Mesendoderm (in vitro differentiated cells): Measurements from ENCODE around the gene KCNJ10.

Experiments used
- DNase-seq: peaks from one replicate; pipeline ENCODE4 v3.0.0; 2013
- H2AK5ac ChIP-seq: 2 replicates; pipeline ENCODE4 v1.6.1; 2013; ENCODE audit warnings: low read length, inconsistent platforms
- H2BK120ac ChIP-seq: 2 replicates; pipeline ENCODE4 v1.6.1; 2013; ENCODE audit warnings: low read depth, mild to moderate bottlenecking, low read length, moderate library complexity, mixed read lengths
- H2BK15ac ChIP-seq: replicated peaks from 2 replicates; pipeline ENCODE4 v1.6.1; 2013; ENCODE audit warnings: low read depth, mild to moderate bottlenecking, moderate library complexity
- H2BK5ac ChIP-seq: 2 replicates; pipeline ENCODE4 v1.6.1; 2013; ENCODE audit warnings: low read length, inconsistent platforms
- H3K18ac ChIP-seq: 2 replicates; pipeline ENCODE4 v1.6.1; 2013; ENCODE audit warnings: mild to moderate bottlenecking, low read length, mixed read lengths
- H3K23ac ChIP-seq: one replicate; pipeline ENCODE4 v1.6.1; 2013; ENCODE audit warnings: low read length
- H3K27ac ChIP-seq: 2 replicates; pipeline ENCODE4 v1.5.1; 2013; ENCODE audit warnings: low read depth, mild to moderate bottlenecking, inconsistent platforms, low read length, moderate library complexity
- H3K27me3 ChIP-seq: 2 replicates; pipeline ENCODE4 v1.6.1; 2013; ENCODE audit warnings: low read length, control low read depth, mild to moderate bottlenecking, inconsistent platforms; ENCODE audit not compliant: insufficient read depth, poor library complexity
- H3K36me3 ChIP-seq: 2 replicates; pipeline ENCODE4 v1.6.1; 2013; ENCODE audit warnings: low read length, inconsistent platforms; ENCODE audit not compliant: control insufficient read depth, insufficient read depth
- H3K4ac ChIP-seq: one replicate; pipeline ENCODE4 v1.6.1; 2013; ENCODE audit warnings: low read depth, mild to moderate bottlenecking, low read length, moderate library complexity
- H3K4me1 ChIP-seq: 2 replicates; pipeline ENCODE4 v1.6.1; 2013; ENCODE audit warnings: low read depth, low read length, inconsistent platforms; ENCODE audit not compliant: control insufficient read depth
- H3K4me2 ChIP-seq: 2 replicates; pipeline ENCODE4 v1.6.1; 2013; ENCODE audit warnings: low read length
- H3K4me3 ChIP-seq: 2 replicates; pipeline ENCODE4 v1.5.1; 2013; ENCODE audit warnings: mild to moderate bottlenecking, low read length
- H3K56ac ChIP-seq: one replicate; pipeline ENCODE4 v1.6.1; 2013; ENCODE audit warnings: low read length
- H3K79me1 ChIP-seq: 2 replicates; pipeline ENCODE4 v1.6.1; 2013; ENCODE audit warnings: low read length, inconsistent platforms
- H3K79me2 ChIP-seq: 2 replicates; pipeline ENCODE4 v1.6.1; 2013; ENCODE audit warnings: mild to moderate bottlenecking, low read length; ENCODE audit not compliant: control insufficient read depth, insufficient read depth
- H3K9ac ChIP-seq: 2 replicates; pipeline ENCODE4 v1.6.1; 2013; ENCODE audit warnings: low read length, inconsistent platforms
- H4K5ac ChIP-seq: one replicate; pipeline ENCODE4 v1.6.1; 2013; ENCODE audit warnings: low read length
- H4K8ac ChIP-seq: one replicate; pipeline ENCODE4 v1.6.1; 2013; ENCODE audit warnings: low read depth, mild to moderate bottlenecking, control low read depth, low read length, moderate library complexity
- WGBS: extraction: QIAGEN DNeasy Blood & Tissue Kit; methylation state at CpG from one replicate; pipeline ENCODE4 v1.1.7; 2013; ENCODE audit warnings: low lambda C conversion rate, missing lambda C conversion rate; ENCODE audit not compliant: insufficient coverage; ENCODE audit errors: extremely low coverage; 5-methylcytosine and 5-hydroxymethylcytosine counted together

KCNJ10 gene

GRCh38 chr1:159970932-159971342 is 99.0 kb downstream of the KCNJ10 start:
- no peak overlapping the region for H4K8ac ChIP-seq
- no peak overlapping the region for H3K23ac ChIP-seq
- H3K4me2 ChIP-seq: no peak overlapping the region
- no peak overlapping the region for H2BK120ac ChIP-seq
- H2BK15ac ChIP-seq: no peak overlapping the region
- no peak for DNase-seq
- H3K79me2 ChIP-seq: no peaks in the 10 kb centered on the region
- H3K9ac ChIP-seq: no peak overlapping the region
- H3K4me3 ChIP-seq: no peak overlapping the region
- no CpG with 5 or more reads among the region's 9 CpGs for whole genome bisulfite sequencing
- H3K27me3 ChIP-seq: no peaks in the 10 kb centered on the region
- no peaks in the 10 kb centered on the region for H3K36me3 ChIP-seq
- no peak overlapping the region for H2BK5ac ChIP-seq
- no peak overlapping the region for H3K56ac ChIP-seq
- no peak overlapping the region for H4K5ac ChIP-seq
- no peak overlapping the region for H3K27ac ChIP-seq
- no peak overlapping the region for H2AK5ac ChIP-seq
- H3K79me1 ChIP-seq: no peaks in the 10 kb centered on the region
- no peaks in the 10 kb centered on the region for H3K4me1 ChIP-seq
- H3K18ac ChIP-seq: no peak overlapping the region
- no peak overlapping the region for H3K4ac ChIP-seq

GRCh38 chr1:159968901-159969300 is 101.1 kb downstream of the KCNJ10 start:
- H2BK120ac ChIP-seq: no peak overlapping the region

GRCh38 chr1:159965263-159965662 is 104.7 kb downstream of the KCNJ10 start:
- Histone ChIP-seq H3K79me2 (no peaks in the 10 kb centered on the region), H3K4me3 (no peak overlapping the region), H3K23ac (no peak overlapping the region), H4K8ac (no peak overlapping the region), H3K4me1 (no peaks in the 10 kb centered on the region), H2BK15ac (no peak overlapping the region), H2AK5ac (no peak overlapping the region), H4K5ac (no peak overlapping the region), H3K36me3 (no peaks in the 10 kb centered on the region), H3K18ac (no peak overlapping the region), H2BK120ac (no peak overlapping the region), H2BK5ac (no peak overlapping the region), H3K9ac (no peak overlapping the region), H3K27me3 (no peaks in the 10 kb centered on the region), H3K56ac (no peak overlapping the region), H3K4me2 (no peak overlapping the region), H3K4ac (no peak overlapping the region), H3K27ac (no peak overlapping the region), H3K79me1 (no peaks in the 10 kb centered on the region)
- no CpG with 5 or more reads among the region's 2 CpGs for WGBS
- no peak for DNase-seq

More at GRCh38 chr1:159968901-159969300, 101.1 kb downstream of the KCNJ10 start:
- Histone ChIP-seq H3K27me3 (no peaks in the 10 kb centered on the region), H3K4me2 (no peak overlapping the region), H3K79me1 (no peaks in the 10 kb centered on the region), H3K4me1 (no peaks in the 10 kb centered on the region), H3K23ac (no peak overlapping the region), H4K8ac (no peak overlapping the region), H2BK5ac (no peak overlapping the region), H3K4me3 (no peak overlapping the region), H3K4ac (no peak overlapping the region), H3K27ac (no peak overlapping the region), H3K56ac (no peak overlapping the region), H3K79me2 (no peaks in the 10 kb centered on the region), H4K5ac (no peak overlapping the region), H3K9ac (no peak overlapping the region), H3K36me3 (no peaks in the 10 kb centered on the region), H2AK5ac (no peak overlapping the region), H3K18ac (no peak overlapping the region), H2BK15ac (no peak overlapping the region)
- no CpG with 5 or more reads among the region's 3 CpGs for WGBS
- no peak for DNase-seq

- no peak overlapping the region for H3K27ac ChIP-seq
- no peak overlapping the region for H3K4ac ChIP-seq
- no peak overlapping the region for H4K5ac ChIP-seq
- no peak overlapping the region for H4K8ac ChIP-seq
- H3K18ac ChIP-seq: no peak overlapping the region
- H3K4me2 ChIP-seq: no peak overlapping the region
- no peaks in the 10 kb centered on the region for H3K79me2 ChIP-seq
- H2BK5ac ChIP-seq: no peak overlapping the region
- no peaks in the 10 kb centered on the region for H3K27me3 ChIP-seq
- no peaks in the 10 kb centered on the region for H3K36me3 ChIP-seq
- no peak overlapping the region for H3K23ac ChIP-seq
- H3K79me1 ChIP-seq: no peaks in the 10 kb centered on the region
- H2BK15ac ChIP-seq: no peak overlapping the region
- no CpG with 5 or more reads among the region's 3 CpGs for whole genome bisulfite sequencing
- no peak for DNase-seq
- H2BK120ac ChIP-seq: no peak overlapping the region
- no peak overlapping the region for H2AK5ac ChIP-seq
- peaks cover 2% of the 10 kb centered on the region for H3K4me1 ChIP-seq
- no peak overlapping the region for H3K56ac ChIP-seq
- H3K4me3 ChIP-seq: no peak overlapping the region
- H3K9ac ChIP-seq: no peak overlapping the region
Observed at GRCh38 chr1:159964144-159964543, 105.8 kb downstream of the KCNJ10 start.

- Histone ChIP-seq H3K4ac (no peak overlapping the region), H2AK5ac (no peak overlapping the region), H3K4me1 (peaks cover 2% of the 10 kb centered on the region), H3K4me3 (no peak overlapping the region), H2BK5ac (no peak overlapping the region), H3K56ac (no peak overlapping the region), H3K4me2 (no peak overlapping the region), H3K27ac (no peak overlapping the region), H4K8ac (no peak overlapping the region), H2BK120ac (no peak overlapping the region), H3K36me3 (no peaks in the 10 kb centered on the region), H3K23ac (no peak overlapping the region), H3K9ac (no peak overlapping the region), H3K27me3 (no peaks in the 10 kb centered on the region), H3K79me1 (no peaks in the 10 kb centered on the region), H3K18ac (no peak overlapping the region), H3K79me2 (no peaks in the 10 kb centered on the region), H2BK15ac (no peak overlapping the region), H4K5ac (no peak overlapping the region)
- WGBS: no CpG with 5 or more reads among the region's 11 CpGs
- no peak for DNase-seq
Observed at GRCh38 chr1:159962176-159962575, 107.8 kb downstream of the KCNJ10 start.

- no peak overlapping the region for H3K4me3 ChIP-seq
- no peak overlapping the region for H3K4me2 ChIP-seq
- H3K56ac ChIP-seq: no peak overlapping the region
- H2BK120ac ChIP-seq: no peak overlapping the region
- no peak overlapping the region for H3K4ac ChIP-seq
- peaks cover 2% of the 10 kb centered on the region for H3K4me1 ChIP-seq
- H3K23ac ChIP-seq: no peak overlapping the region
- no peak overlapping the region for H2BK5ac ChIP-seq
- H3K36me3 ChIP-seq: no peaks in the 10 kb centered on the region
- no peaks in the 10 kb centered on the region for H3K79me1 ChIP-seq
- no peak overlapping the region for H3K9ac ChIP-seq
- H3K27ac ChIP-seq: no peak overlapping the region
- WGBS: no CpG with 5 or more reads among the region's 15 CpGs
- DNase-seq: no peak
- H4K5ac ChIP-seq: no peak overlapping the region
- H2AK5ac ChIP-seq: no peak overlapping the region
- H3K18ac ChIP-seq: no peak overlapping the region
- no peak overlapping the region for H4K8ac ChIP-seq
- no peaks in the 10 kb centered on the region for H3K79me2 ChIP-seq
- no peaks in the 10 kb centered on the region for H3K27me3 ChIP-seq
- no peak overlapping the region for H2BK15ac ChIP-seq
Observed at GRCh38 chr1:159961636-159962035, 108.3 kb downstream of the KCNJ10 start.
